Kidney (tissue), 14 donors: Measurements from ENCODE around the gene PPM1E. TPM values are rescaled to one million over a fixed set of nuclear protein-coding genes. Genes with fewer than 3 reads are reported as not detected.

Source experiments
- DNase-seq, 5 donors: peaks; one replicate each; pipeline ENCODE4 v3.0.0-alpha.2; 2013 to 2020
- FAIRE-seq: peaks from 2 replicates; lab custom pipeline; 2012; peaks lifted over from hg19 to GRCh38; lab: Jason Lieb, UNC
- H3K27ac ChIP-seq, 2 donors: one replicate each; pipeline ENCODE4 v1.7.0; 2013; ENCODE audit warnings: low read depth in 2 of 2, low read length in 2 of 2, inconsistent platforms in 1 of 2
- H3K27me3 ChIP-seq: one replicate; pipeline ENCODE4 v1.7.1; 2013; ENCODE audit warnings: low read length, inconsistent platforms; ENCODE audit not compliant: control insufficient read depth, insufficient read depth
- H3K36me3 ChIP-seq, 3 donors: one replicate each; pipeline versions ENCODE4 v1.7.0 to v1.7.1; 2013; ENCODE audit warnings: low read length in 3 of 3, control low read depth in 1 of 3, inconsistent platforms in 1 of 3; ENCODE audit not compliant: insufficient read depth in 3 of 3, control insufficient read depth in 2 of 3
- H3K4me1 ChIP-seq, 3 donors: one replicate each; pipeline versions ENCODE4 v1.7.0 to v1.7.1; 2013; ENCODE audit warnings: low read length in 3 of 3, inconsistent platforms in 1 of 3, low read depth in 1 of 3; ENCODE audit not compliant: control insufficient read depth in 2 of 3, insufficient read depth in 2 of 3
- H3K4me3 ChIP-seq, 3 donors: one replicate each; pipeline versions ENCODE4 v1.7.0 to v1.8.1; 2013; ENCODE audit warnings: low read length in 3 of 3, control low read depth in 1 of 3, inconsistent platforms in 1 of 3
- H3K9ac ChIP-seq, 3 donors: one replicate each; pipeline versions ENCODE4 v1.7.0 to v1.7.1; 2013; ENCODE audit warnings: low read length in 3 of 3, control low read depth in 1 of 3, inconsistent platforms in 1 of 3
- H3K9me3 ChIP-seq, 3 donors: one replicate each; pipeline versions ENCODE4 v1.7.0 to v1.7.1; 2013; ENCODE audit warnings: low read length in 3 of 3, control low read depth in 1 of 3, inconsistent platforms in 1 of 3; ENCODE audit not compliant: control insufficient read depth in 2 of 3, insufficient read depth in 1 of 3
- CTCF ChIP-seq: IDR thresholded peaks from 3 replicates; pipeline ENCODE4 v1.5.1; 2012; ENCODE audit warnings: mild to moderate bottlenecking, moderate library complexity, borderline replicate concordance; ENCODE audit not compliant: insufficient read depth; ENCODE audit errors: extremely low read depth
- intact Hi-C: fragments of 100-400 bp; cut with DNase I; formaldehyde crosslinking; loops from one replicate; pipeline ENCODE4 v1.11.1; 2022
- polyA plus RNA-seq: library from polyadenylated mRNA; stranded (reverse); fragments of 350-450 nt; fragmentation: Illumina TruSeq; extraction: RNeasy Lipid Tissue Mini Kit (QIAGEN cat#74804); gene quantifications from one replicate; pipeline ENCODE4 v1.2.3, GENCODE V29; 2014; ENCODE audit warnings: low read depth, low replicate concordance; ENCODE audit not compliant: insufficient read depth
- total RNA-seq: library from RNA; stranded (reverse); fragmentation: NEBNext Ultra II Directional; extraction: Animal tissue kit (Norgen Biotek cat#: 25700); gene quantifications from one replicate; pipeline ENCODE4 v1.2.1, GENCODE V29; 2021
- donor health status: control.
- donor health status: control.
- donor health status: control.
- donor health status: control.
- donor health status: control.
- donor health status: DM: yes; HTN: yes; CAD: no.
- donor health status: Normal renal cell carcinoma (clear cell type).

Gene PPM1E
- total and polyA plus RNA-seq, 2 donors from 2014 or later, result 0.47 to 0.82 TPM

- H3K36me3 ChIP-seq, result peaks cover 3 to 5% (median 3%) of the 10 kb centered on the region in 3 donors
- no peaks in the 10 kb centered on the region for H3K4me1 ChIP-seq
- intact Hi-C loops, result no loop called here
- no peaks in the 10 kb centered on the region for H3K27me3 ChIP-seq
- H3K9ac ChIP-seq, result no peak overlapping the region
- no peaks in the 10 kb centered on the region for H3K9me3 ChIP-seq
- DNase-seq (no peak), FAIRE-seq (no peak)
- no peak overlapping the region for H3K4me3 ChIP-seq
- H3K27ac ChIP-seq, result no peak overlapping the region
- TF ChIP-seq CTCF, result no peak
Measured at GRCh38 chr17:58997756-58998553, 242.3 kb downstream of the PPM1E start.

- H3K9ac ChIP-seq, result no peak overlapping the region
- no peak for TF ChIP-seq CTCF
- no peak overlapping the region for H3K27ac ChIP-seq
- no peaks in the 10 kb centered on the region for H3K9me3 ChIP-seq
- H3K4me1 ChIP-seq, result no peaks in the 10 kb centered on the region
- intact Hi-C loops, result no loop called here
- no peak overlapping the region for H3K4me3 ChIP-seq
- no peak for FAIRE-seq
- H3K36me3 ChIP-seq, result peaks cover 3 to 5% (median 3%) of the 10 kb centered on the region in 3 donors
- H3K27me3 ChIP-seq, result no peaks in the 10 kb centered on the region
- DNase-seq, result no peak
Measured at GRCh38 chr17:58998871-58999270, 243.2 kb downstream of the PPM1E start.

- H3K36me3 ChIP-seq, result peaks cover 3 to 5% (median 3%) of the 10 kb centered on the region in 3 donors
- no peak overlapping the region for H3K9ac ChIP-seq
- H3K4me1 ChIP-seq, result no peaks in the 10 kb centered on the region
- intact Hi-C loops, result no loop called here
- no peak for DNase-seq
- peak; percentile 35 for FAIRE-seq
- H3K9me3 ChIP-seq, result no peaks in the 10 kb centered on the region
- no peak overlapping the region for H3K4me3 ChIP-seq
- no peak overlapping the region for H3K27ac ChIP-seq
- no peak for TF ChIP-seq CTCF
- no peaks in the 10 kb centered on the region for H3K27me3 ChIP-seq
Measured at GRCh38 chr17:58999500-58999899, 243.8 kb downstream of the PPM1E start.
